BE2C (cell line): ENCODE data around the gene PPP1R26.
"Not testable (repeated sequence)": the region's sequence is repeated elsewhere in the genome, so short reads cannot be mapped to it uniquely, and the experiment has no call there.

Source experiments
- DNase-seq: peaks from one replicate; pipeline ENCODE4 v3.0.0-alpha.2; 2020
- H3K27me3 ChIP-seq: fragments of 250-450 bp; sonication (Bioruptor Pico); 2 replicates; pipeline ENCODE4 v1.5.1; 2020; ENCODE audit warnings: mild to moderate bottlenecking
- H3K36me3 ChIP-seq: fragments of 250-450 bp; sonication (Bioruptor Pico); 2 replicates; pipeline ENCODE4 v1.5.1; 2020; ENCODE audit warnings: mild to moderate bottlenecking
- H3K4me1 ChIP-seq: fragments of 250-450 bp; sonication (Bioruptor Pico); 2 replicates; pipeline ENCODE4 v1.5.1; 2020
- H3K4me3 ChIP-seq: 2 replicates; pipeline ENCODE4 v1.5.1; 2011; ENCODE audit warnings: low read depth, low read length
- H3K9me3 ChIP-seq: fragments of 250-450 bp; sonication (Bioruptor Pico); 2 replicates; pipeline ENCODE4 v1.5.1; 2020
- CTCF ChIP-seq: IDR thresholded peaks from 2 replicates; pipeline ENCODE4 v1.5.1; 2012; ENCODE audit warnings: mild to moderate bottlenecking, low read depth, low read length

Gene PPP1R26

GRCh38 chr9:135450956-135451355, 28.6 kb upstream of the PPP1R26 start:
- no peak for DNase-seq
- Histone ChIP-seq H3K4me3 (no peak overlapping the region), H3K27me3 (no peaks in the 10 kb centered on the region), H3K4me1 (no peaks in the 10 kb centered on the region), H3K9me3 (no peaks in the 10 kb centered on the region), H3K36me3 (no peaks in the 10 kb centered on the region)
- TF ChIP-seq CTCF = no peak

GRCh38 chr9:135451909-135452308, 27.7 kb upstream of the PPP1R26 start:
- not testable (repeated sequence) for H3K36me3 ChIP-seq, H3K4me1 ChIP-seq, DNase-seq, H3K27me3 ChIP-seq, H3K4me3 ChIP-seq, H3K9me3 ChIP-seq

GRCh38 chr9:135454737-135455136, 24.8 kb upstream of the PPP1R26 start:
- no peaks in the 10 kb centered on the region for H3K9me3 ChIP-seq
- no peak for DNase-seq
- peaks cover 4% of the 10 kb centered on the region for H3K4me1 ChIP-seq
- no peak overlapping the region for H3K4me3 ChIP-seq
- TF ChIP-seq CTCF = no peak
- no peaks in the 10 kb centered on the region for H3K27me3 ChIP-seq
- no peaks in the 10 kb centered on the region for H3K36me3 ChIP-seq

- Histone ChIP-seq H3K27me3 (no peaks in the 10 kb centered on the region), H3K36me3 (no peaks in the 10 kb centered on the region), H3K4me1 (peaks cover 4% of the 10 kb centered on the region), H3K4me3 (no peak overlapping the region), H3K9me3 (no peaks in the 10 kb centered on the region)
- TF ChIP-seq CTCF = no peak
- no peak for DNase-seq
Observed at GRCh38 chr9:135455401-135456030, 24.1 kb upstream of the PPP1R26 start.

GRCh38 chr9:135456436-135457104, 23.0 kb upstream of the PPP1R26 start:
- TF ChIP-seq CTCF = peak; percentile 26; the same call in 1 of the 2 replicates
- no peaks in the 10 kb centered on the region for H3K27me3 ChIP-seq
- H3K4me1 ChIP-seq = peaks cover 4% of the 10 kb centered on the region
- H3K36me3 ChIP-seq = no peaks in the 10 kb centered on the region
- no peak overlapping the region for H3K4me3 ChIP-seq
- no peaks in the 10 kb centered on the region for H3K9me3 ChIP-seq
- DNase-seq = peak; percentile 59

GRCh38 chr9:135458478-135458877, 21.1 kb upstream of the PPP1R26 start:
- H3K4me1 ChIP-seq, H3K36me3 ChIP-seq, DNase-seq, H3K4me3 ChIP-seq, H3K27me3 ChIP-seq, H3K9me3 ChIP-seq: not testable (repeated sequence)

- no peaks in the 10 kb centered on the region for H3K9me3 ChIP-seq
- no peaks in the 10 kb centered on the region for H3K27me3 ChIP-seq
- H3K4me3 ChIP-seq = no peak overlapping the region
- peaks cover 3% of the 10 kb centered on the region for H3K4me1 ChIP-seq
- no peak for DNase-seq
- no peaks in the 10 kb centered on the region for H3K36me3 ChIP-seq
- no peak for TF ChIP-seq CTCF
Observed at GRCh38 chr9:135461936-135462335, 17.6 kb upstream of the PPP1R26 start.
